Fibroblast of the aortic adventitia (primary cell): Measurements from ENCODE around the gene MDH2. TPM values are rescaled to one million over a fixed set of nuclear protein-coding genes. Genes with fewer than 3 reads are reported as not detected.
"Not testable (repeated sequence)": the region's sequence is repeated elsewhere in the genome, so short reads cannot be mapped to it uniquely, and the experiment has no call there.

ENCODE experiments used
- DNase-seq: peaks from one replicate; pipeline ENCODE4 v3.0.0-alpha.2; 2010; ENCODE audit warnings: low read depth
- H3K4me3 ChIP-seq: 2 replicates; pipeline ENCODE4 v1.5.1; 2011; ENCODE audit warnings: low read depth, mild to moderate bottlenecking, control low read depth, low read length, moderate library complexity
- total RNA-seq: library from RNA; depleted of rRNA; stranded (reverse); fragments of >200 nt; gene quantifications from 2 replicates; pipeline ENCODE4 v1.2.3, GENCODE V29; 2012; ENCODE audit warnings: low replicate concordance
- TF ChIP-seq, protein P1 (sequence below): IDR thresholded peaks from 2 replicates; pipeline ENCODE4 v1.5.1; 2011; ENCODE audit warnings: mild to moderate bottlenecking, low read length, control low read depth, inconsistent platforms; ENCODE audit not compliant: insufficient read depth

MDH2 gene
- total RNA-seq, 1 donor, result 43.8 TPM

- TF ChIP-seq, protein P1, sequence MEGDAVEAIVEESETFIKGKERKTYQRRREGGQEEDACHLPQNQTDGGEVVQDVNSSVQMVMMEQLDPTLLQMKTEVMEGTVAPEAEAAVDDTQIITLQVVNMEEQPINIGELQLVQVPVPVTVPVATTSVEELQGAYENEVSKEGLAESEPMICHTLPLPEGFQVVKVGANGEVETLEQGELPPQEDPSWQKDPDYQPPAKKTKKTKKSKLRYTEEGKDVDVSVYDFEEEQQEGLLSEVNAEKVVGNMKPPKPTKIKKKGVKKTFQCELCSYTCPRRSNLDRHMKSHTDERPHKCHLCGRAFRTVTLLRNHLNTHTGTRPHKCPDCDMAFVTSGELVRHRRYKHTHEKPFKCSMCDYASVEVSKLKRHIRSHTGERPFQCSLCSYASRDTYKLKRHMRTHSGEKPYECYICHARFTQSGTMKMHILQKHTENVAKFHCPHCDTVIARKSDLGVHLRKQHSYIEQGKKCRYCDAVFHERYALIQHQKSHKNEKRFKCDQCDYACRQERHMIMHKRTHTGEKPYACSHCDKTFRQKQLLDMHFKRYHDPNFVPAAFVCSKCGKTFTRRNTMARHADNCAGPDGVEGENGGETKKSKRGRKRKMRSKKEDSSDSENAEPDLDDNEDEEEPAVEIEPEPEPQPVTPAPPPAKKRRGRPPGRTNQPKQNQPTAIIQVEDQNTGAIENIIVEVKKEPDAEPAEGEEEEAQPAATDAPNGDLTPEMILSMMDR, result peak; percentile 38
- peak overlapping the region; percentile 73 for H3K4me3 ChIP-seq
- DNase-seq, result no peak
Observed at GRCh38 chr7:76048668-76048988, 722 bp downstream of the MDH2 start.

DNA sequence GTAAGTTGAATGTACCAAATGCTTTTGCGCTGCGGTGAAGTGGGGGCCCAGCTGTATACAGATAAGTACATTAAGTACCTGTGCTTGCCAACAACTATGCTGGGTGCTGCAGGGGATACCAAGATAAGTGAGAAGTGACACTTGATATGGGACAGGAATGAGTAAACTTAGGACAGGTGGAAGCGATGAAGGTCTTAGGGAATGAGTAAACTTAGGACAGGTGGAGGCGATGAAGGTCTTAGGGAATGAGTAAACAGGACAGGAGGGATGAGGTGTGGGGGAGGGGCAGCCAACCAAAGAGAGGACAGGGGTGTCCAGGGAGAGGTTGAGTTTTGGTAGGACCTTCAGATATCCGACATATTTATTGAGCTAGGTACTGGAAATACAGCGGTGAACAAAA is 1.4 kb downstream of the MDH2 start:
- TF ChIP-seq, protein P1, result no peak
- DNase-seq, result no peak

DNA sequence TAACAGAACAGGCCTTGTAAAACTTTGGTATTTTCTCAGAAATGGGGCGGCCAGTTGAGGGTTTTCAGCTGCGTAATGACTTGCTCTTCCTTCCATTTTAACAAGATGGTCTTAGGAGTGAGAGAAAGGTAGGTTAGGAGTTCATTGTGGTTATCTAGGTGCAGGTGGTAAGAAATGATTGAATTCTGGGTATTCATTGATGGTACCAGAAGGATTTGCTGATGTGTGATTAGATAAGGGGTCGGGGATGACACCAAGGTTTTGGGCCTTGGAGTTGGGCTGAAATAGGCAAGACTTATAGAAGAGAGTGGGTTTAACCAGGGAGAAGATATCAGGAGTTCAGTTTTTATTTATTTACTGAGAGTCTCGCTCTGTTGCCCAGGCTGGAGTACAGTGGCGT is 2.6 kb downstream of the MDH2 start:
- TF ChIP-seq, protein P1, result no peak
- no peak overlapping the region for H3K4me3 ChIP-seq
- DNase-seq, result no peak

More for the DNA sequence above, 1.4 kb downstream of the MDH2 start:
- H3K4me3 ChIP-seq, result peak overlapping the region; percentile 73

- no peak for DNase-seq
- TF ChIP-seq, protein P1, result no peak
- H3K4me3 ChIP-seq, result no peak overlapping the region
Observed at GRCh38 chr7:76051840-76052239, 3.9 kb downstream of the MDH2 start.

- H3K4me3 ChIP-seq, DNase-seq: not testable (repeated sequence)
Observed at GRCh38 chr7:76052681-76053080, 4.8 kb downstream of the MDH2 start.

DNA sequence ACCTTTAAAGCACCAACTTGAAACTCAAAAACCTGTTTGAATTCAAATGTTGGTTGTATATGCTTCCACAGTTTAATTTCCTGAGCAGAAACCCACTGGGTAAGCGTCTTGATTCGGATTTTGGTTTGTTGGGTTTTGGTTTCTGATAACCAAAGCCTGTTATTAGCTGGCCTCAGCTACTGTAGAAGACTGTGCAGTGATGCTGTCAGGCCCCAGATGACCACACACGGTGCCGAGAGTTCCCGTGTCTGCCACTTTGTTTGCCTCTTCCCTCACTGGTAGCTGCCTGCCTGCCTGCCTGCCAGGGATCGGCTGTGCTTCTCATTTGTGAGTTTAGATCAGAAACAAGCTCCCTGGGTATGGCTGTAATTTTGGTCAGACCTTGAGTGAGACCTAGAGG is 5.6 kb downstream of the MDH2 start:
- no peak overlapping the region for H3K4me3 ChIP-seq
- no peak for DNase-seq
- TF ChIP-seq, protein P1, result no peak

DNA sequence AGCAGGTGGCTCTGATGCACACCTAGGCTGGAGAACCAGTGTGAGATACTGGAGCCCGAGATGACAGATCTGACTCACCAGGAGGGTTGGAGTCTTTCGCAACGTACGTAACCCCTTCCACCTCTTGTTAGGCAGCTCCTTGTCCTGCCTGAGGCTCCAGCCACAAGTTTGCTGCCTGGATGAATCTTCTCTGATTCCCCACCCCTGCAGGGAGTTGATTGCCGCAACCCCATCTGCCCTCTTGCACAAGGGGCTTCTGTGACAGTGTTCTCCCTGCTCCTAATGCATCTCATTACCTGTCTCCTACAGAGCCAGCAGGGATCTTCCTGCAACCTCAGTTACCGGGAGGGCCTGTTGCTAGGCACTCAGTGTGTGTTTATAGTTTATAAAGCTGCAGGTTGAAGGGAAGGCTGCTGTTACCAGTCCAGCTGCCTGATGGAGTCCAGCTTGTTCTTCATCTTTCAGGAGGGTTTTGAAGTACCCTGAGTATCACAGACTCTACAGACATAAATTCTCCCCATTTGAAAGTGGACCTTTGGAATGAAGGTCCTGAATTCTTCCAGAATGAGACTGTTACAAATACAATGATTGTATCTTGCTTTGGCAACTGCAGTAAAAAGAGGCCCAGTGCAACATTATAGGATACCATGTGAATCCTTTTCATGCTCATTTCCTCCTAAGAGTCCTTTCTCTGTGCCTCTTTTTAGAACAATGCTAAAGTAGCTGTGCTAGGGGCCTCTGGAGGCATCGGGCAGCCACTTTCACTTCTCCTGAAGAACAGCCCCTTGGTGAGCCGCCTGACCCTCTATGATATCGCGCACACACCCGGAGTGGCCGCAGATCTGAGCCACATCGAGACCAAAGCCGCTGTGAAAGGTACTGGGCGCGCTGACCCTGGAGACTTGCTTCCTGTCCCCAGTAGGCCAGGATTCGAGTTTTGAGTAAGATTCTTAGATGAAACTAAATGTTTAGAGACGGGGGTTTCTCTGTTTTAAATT is 6.5 kb downstream of the MDH2 start:
- DNase-seq, result peak; percentile 35
- TF ChIP-seq, protein P1, result no peak

More for the DNA sequence above, 6.5 kb downstream of the MDH2 start:
- H3K4me3 ChIP-seq, result no peak overlapping the region
